ENCODE results near the gene SLC15A3. TPM values are rescaled to one million over a fixed set of nuclear protein-coding genes. Genes with fewer than 3 reads are reported as not detected.

The SLC15A3 gene
- total RNA-seq, 1 donor from 2014 or later = 3.5 TPM

DNA sequence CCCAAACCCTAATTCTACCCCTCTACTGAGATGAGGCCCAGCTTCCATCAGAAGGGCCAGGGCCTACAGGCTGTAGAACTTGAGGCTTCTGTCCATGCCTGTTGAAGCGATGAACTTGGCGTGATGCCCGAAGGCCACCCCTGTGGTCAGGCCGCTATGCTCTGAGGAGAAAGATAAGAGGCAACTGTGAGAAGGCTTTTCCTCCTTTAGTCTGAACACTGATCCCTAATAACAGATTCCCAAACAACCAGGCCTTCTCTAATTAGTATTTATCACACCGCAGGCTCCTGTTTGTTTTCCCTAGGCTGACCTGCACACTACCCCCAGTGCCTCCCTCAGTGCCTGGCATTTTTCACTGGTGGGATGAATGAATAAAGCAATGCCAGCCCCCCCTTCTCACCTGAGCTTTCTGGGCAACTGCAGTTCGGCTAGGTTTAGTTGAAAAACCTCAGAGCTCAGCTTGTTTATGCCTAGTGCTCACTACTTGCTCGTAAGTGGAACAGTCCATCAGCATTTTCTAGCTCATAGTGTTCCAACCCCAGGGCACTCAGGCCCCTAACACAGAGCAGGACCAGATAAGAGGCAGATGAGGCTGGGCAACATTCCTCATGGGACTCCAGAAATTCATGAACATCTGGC is 60.8 kb downstream of the SLC15A3 start:
- no peaks in the 10 kb centered on the region for H3K27me3 Mint-ChIP-seq
- DNase-seq (ENCODE audit: extremely low spot score, unreplicated experiment) = no peak
- no peak overlapping the region for H3K4me3 Mint-ChIP-seq
- peaks cover 27% of the 10 kb centered on the region for H3K36me3 Mint-ChIP-seq
- TF ChIP-seq, protein P1, sequence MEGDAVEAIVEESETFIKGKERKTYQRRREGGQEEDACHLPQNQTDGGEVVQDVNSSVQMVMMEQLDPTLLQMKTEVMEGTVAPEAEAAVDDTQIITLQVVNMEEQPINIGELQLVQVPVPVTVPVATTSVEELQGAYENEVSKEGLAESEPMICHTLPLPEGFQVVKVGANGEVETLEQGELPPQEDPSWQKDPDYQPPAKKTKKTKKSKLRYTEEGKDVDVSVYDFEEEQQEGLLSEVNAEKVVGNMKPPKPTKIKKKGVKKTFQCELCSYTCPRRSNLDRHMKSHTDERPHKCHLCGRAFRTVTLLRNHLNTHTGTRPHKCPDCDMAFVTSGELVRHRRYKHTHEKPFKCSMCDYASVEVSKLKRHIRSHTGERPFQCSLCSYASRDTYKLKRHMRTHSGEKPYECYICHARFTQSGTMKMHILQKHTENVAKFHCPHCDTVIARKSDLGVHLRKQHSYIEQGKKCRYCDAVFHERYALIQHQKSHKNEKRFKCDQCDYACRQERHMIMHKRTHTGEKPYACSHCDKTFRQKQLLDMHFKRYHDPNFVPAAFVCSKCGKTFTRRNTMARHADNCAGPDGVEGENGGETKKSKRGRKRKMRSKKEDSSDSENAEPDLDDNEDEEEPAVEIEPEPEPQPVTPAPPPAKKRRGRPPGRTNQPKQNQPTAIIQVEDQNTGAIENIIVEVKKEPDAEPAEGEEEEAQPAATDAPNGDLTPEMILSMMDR (conservative IDR thresholded peaks at IDR 0.05) = no peak
- H3K9me3 Mint-ChIP-seq = no peaks in the 10 kb centered on the region
- peaks cover 11% of the 10 kb centered on the region for H3K4me1 Mint-ChIP-seq (ENCODE audit: unreplicated experiment)
- peak overlapping the region; percentile 46 for H3K27ac Mint-ChIP-seq

DNA sequence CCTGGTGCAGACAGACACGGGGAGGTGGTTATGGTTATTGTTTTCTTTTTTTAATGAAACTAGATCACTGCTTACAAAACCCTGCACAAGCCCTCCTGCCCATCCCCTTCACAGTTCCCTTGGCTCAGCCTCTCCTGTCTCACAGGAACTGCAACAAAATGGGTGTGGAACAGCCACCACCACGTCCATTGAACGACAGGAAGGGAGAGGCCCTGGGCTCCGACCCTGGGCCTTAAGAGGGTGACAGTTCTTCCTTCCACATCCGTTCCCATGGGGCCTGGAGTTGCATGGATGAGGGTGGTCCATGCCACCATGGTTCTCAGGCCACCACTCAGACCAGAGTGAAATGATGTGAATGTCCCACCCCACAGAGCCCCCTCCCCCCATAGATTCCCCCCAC is 61.3 kb downstream of the SLC15A3 start:
- TF ChIP-seq, protein P1 (conservative IDR thresholded peaks at IDR 0.05) = no peak
- H3K27ac Mint-ChIP-seq = no peak overlapping the region
- H3K27me3 Mint-ChIP-seq = no peaks in the 10 kb centered on the region
- no peak for DNase-seq (ENCODE audit: extremely low spot score, unreplicated experiment)
- H3K4me3 Mint-ChIP-seq = no peak overlapping the region
- no peaks in the 10 kb centered on the region for H3K9me3 Mint-ChIP-seq
- peaks cover 11% of the 10 kb centered on the region for H3K4me1 Mint-ChIP-seq (ENCODE audit: unreplicated experiment)
- peaks cover 25% of the 10 kb centered on the region for H3K36me3 Mint-ChIP-seq

- TF ChIP-seq, protein P1 (conservative IDR thresholded peaks at IDR 0.05) = no peak
- peak overlapping the region; percentile 2 for H3K27ac Mint-ChIP-seq
- peaks cover 11% of the 10 kb centered on the region for H3K4me1 Mint-ChIP-seq (ENCODE audit: unreplicated experiment)
- H3K36me3 Mint-ChIP-seq = peaks cover 30% of the 10 kb centered on the region
- no peaks in the 10 kb centered on the region for H3K27me3 Mint-ChIP-seq
- H3K4me3 Mint-ChIP-seq = no peak overlapping the region
- no peak for DNase-seq (ENCODE audit: extremely low spot score, unreplicated experiment)
- H3K9me3 Mint-ChIP-seq = no peaks in the 10 kb centered on the region
These were observed 62.1 kb downstream of the SLC15A3 start for GRCh38 chr11:60889869-60890311.

DNA sequence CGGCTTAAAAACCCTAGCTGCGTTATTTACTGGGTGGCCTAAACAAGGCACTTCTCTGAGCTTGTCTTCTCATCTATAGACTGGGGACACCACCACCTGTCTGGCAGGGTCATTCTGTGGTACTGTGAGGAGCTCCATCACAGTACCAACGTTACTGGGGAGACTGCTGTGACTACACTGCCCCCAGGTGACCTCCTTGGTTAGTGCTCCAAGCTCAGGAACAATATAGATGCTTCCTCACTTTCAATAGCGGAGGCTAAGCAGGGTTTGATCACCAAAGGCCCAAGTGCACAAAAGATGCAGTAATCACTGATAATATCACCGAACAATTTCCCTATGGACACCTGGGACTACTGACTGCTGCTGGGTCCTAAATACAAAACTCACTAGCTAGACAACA is 64.4 kb downstream of the SLC15A3 start:
- Mint-ChIP-seq H3K4me3 (no peak overlapping the region), H3K36me3 (peaks cover 31% of the 10 kb centered on the region), H3K9me3 (no peaks in the 10 kb centered on the region), H3K27me3 (no peaks in the 10 kb centered on the region), H3K4me1 (ENCODE audit: unreplicated experiment) (peaks cover 11% of the 10 kb centered on the region), H3K27ac (no peak overlapping the region)
- no peak for DNase-seq (ENCODE audit: extremely low spot score, unreplicated experiment)
- TF ChIP-seq, protein P1 (conservative IDR thresholded peaks at IDR 0.05) = peak; percentile 62

Other genes with a start within 250 kb of the SLC15A3 start
- 0.75 and 3.5 TPM in 2 replicates for gene MS4A18, start 227.5 kb downstream of the SLC15A3 start, total RNA-seq (ENCODE audit: low replicate concordance)
- gene MS4A15, start 195.3 kb downstream of the SLC15A3 start, total RNA-seq (ENCODE audit: low replicate concordance) = 0.27 TPM in 1 of 2 replicates, not detected in the other
- gene MS4A10, start 166.8 kb downstream of the SLC15A3 start, total RNA-seq (ENCODE audit: low replicate concordance) = not detected in 2 replicates
- 25.2 and 31.1 TPM in 2 replicates for gene CCDC86, start 110.1 kb downstream of the SLC15A3 start, total RNA-seq (ENCODE audit: low replicate concordance)
- 2.6 and 7.9 TPM in 2 replicates for gene PTGDR2, start 96.2 kb downstream of the SLC15A3 start, total RNA-seq (ENCODE audit: low replicate concordance)
- gene ZP1, start 84.6 kb downstream of the SLC15A3 start, total RNA-seq (ENCODE audit: low replicate concordance) = not detected in 2 replicates
- gene PRPF19, start 45.6 kb downstream of the SLC15A3 start, total RNA-seq (ENCODE audit: low replicate concordance) = 105 and 120 TPM in 2 replicates
- 83.0 and 97.5 TPM in 2 replicates for gene TMEM109, start 38.0 kb downstream of the SLC15A3 start, total RNA-seq (ENCODE audit: low replicate concordance)
- 162 and 218 TPM in 2 replicates for gene TMEM132A, start 27.7 kb downstream of the SLC15A3 start, total RNA-seq (ENCODE audit: low replicate concordance)
- gene CD6, start 19.5 kb upstream of the SLC15A3 start, total RNA-seq (ENCODE audit: low replicate concordance) = 0.70 and 1.1 TPM in 2 replicates
- gene CD5, start 150.3 kb upstream of the SLC15A3 start, total RNA-seq (ENCODE audit: low replicate concordance) = not detected in 2 replicates
- gene VPS37C, start 209.2 kb upstream of the SLC15A3 start, total RNA-seq (ENCODE audit: low replicate concordance) = 27.8 and 42.1 TPM in 2 replicates

Data from type B pancreatic cell (in vitro differentiated cells).